ENCODE data around the gene TRAM2. TPM values are rescaled to one million over a fixed set of nuclear protein-coding genes. Genes with fewer than 3 reads are reported as not detected.

TRAM2 gene
- total RNA-seq, 1 experiment from 2014 or later: 21.2 TPM

GRCh38 chr6:52529311-52529710, 47.5 kb downstream of the TRAM2 start:
- H2BK12ac ChIP-seq (ENCODE audit: insufficient read length, low read depth, low read length): no peak overlapping the region
- WGBS (ENCODE audit: extremely low coverage, insufficient read length, low lambda C conversion rate): no CpG with 5 or more reads among the region's 8 CpGs
- Mint-ChIP-seq H3K9me3 (no peaks in the 10 kb centered on the region), H3K4me1 (peaks cover 0 to 9% of the 10 kb centered on the region in 2 experiments; a peak in 3 of 4 replicates), H3K27me3 (ENCODE audit: low read depth) (no peaks in the 10 kb centered on the region), H3K36me3 (ENCODE audit: insufficient read depth in 1 of 3, low read depth in 3 of 3) (peaks cover 3 to 10% (median 3%) of the 10 kb centered on the region in 3 experiments; a peak in 4 of 7 replicates), H3K4me3 (no peak overlapping the region), H3K27ac (no peak overlapping the region)
- H4K91ac ChIP-seq (ENCODE audit: insufficient read length, low read depth, low read length): no peak overlapping the region
- H3K9me3 ChIP-seq (ENCODE audit: control insufficient read depth, low read depth, low read length): no peaks in the 10 kb centered on the region
- DNase-seq: no peak
- no peaks in the 10 kb centered on the region for H4K20me1 ChIP-seq (ENCODE audit: control insufficient read depth, insufficient read depth, insufficient read length)
- H3K23me2 ChIP-seq (ENCODE audit: insufficient read length, low read depth, low read length, poor library complexity, severe bottlenecking): no peaks in the 10 kb centered on the region
- H3T11ph ChIP-seq (ENCODE audit: low read length): no peak overlapping the region
- no peaks in the 10 kb centered on the region for H3K79me2 ChIP-seq (ENCODE audit: insufficient read depth, low read length)
- H2AK5ac ChIP-seq (ENCODE audit: insufficient read length, low read length): no peak overlapping the region
- H3K56ac ChIP-seq (ENCODE audit: insufficient read length, low read depth, low read length): no peak overlapping the region
- no peak for TF ChIP-seq CTCF (conservative IDR thresholded peaks at IDR 0.05)
- no peak overlapping the region for H3K4ac ChIP-seq (ENCODE audit: low read depth, low read length)
- no peaks in the 10 kb centered on the region for H3K27me3 ChIP-seq (ENCODE audit: insufficient read depth, low read length)
- no peak overlapping the region for H2BK20ac ChIP-seq (ENCODE audit: low read depth, low read length, poor library complexity, severe bottlenecking)
- no peak overlapping the region for H2BK5ac ChIP-seq (ENCODE audit: insufficient read length, low read length)
- H3K79me1 ChIP-seq (ENCODE audit: insufficient read depth, low read depth, low read length, poor library complexity, severe bottlenecking): no peaks in the 10 kb centered on the region
- no peak overlapping the region for H2BK15ac ChIP-seq (ENCODE audit: low read depth, low read length)
- no peak overlapping the region for H3K23ac ChIP-seq (ENCODE audit: insufficient read length, low read depth, low read length)
- H2AFZ ChIP-seq (ENCODE audit: low read length): no peak overlapping the region
- no peak overlapping the region for H4K8ac ChIP-seq (replicated peaks; ENCODE audit: insufficient read length, low read depth, low read length)
- no peaks in the 10 kb centered on the region; the same call in 1 of the 2 replicates for H3K4me1 ChIP-seq (ENCODE audit: insufficient read depth, low read length)
- H3K18ac ChIP-seq (ENCODE audit: insufficient read length, low read depth, low read length): no peak overlapping the region
- no peak overlapping the region for H3K27ac ChIP-seq (ENCODE audit: insufficient read length, low read depth, low read length)
- no peak overlapping the region for H4K5ac ChIP-seq (ENCODE audit: insufficient read length, low read depth, low read length)
- no peak overlapping the region for H3K4me2 ChIP-seq (ENCODE audit: insufficient read depth, insufficient read length, low read length)
- no peak overlapping the region for H2BK120ac ChIP-seq (ENCODE audit: low read depth, low read length, poor library complexity, severe bottlenecking)
- H3K9ac ChIP-seq (ENCODE audit: extremely low read depth, insufficient read length, low read length): no peak overlapping the region
- H3K14ac ChIP-seq (ENCODE audit: insufficient read depth, low read length): no peak overlapping the region

Measured in H9 (cell line).